C4-2B (cell line): ENCODE results near the gene SPNS1.

Experiments
- CTCF ChIP-seq: fragments of 450-650 bp; conservative IDR thresholded peaks from 2 replicates; pipeline ENCODE4 v1.5.1; 2017; ENCODE audit warnings: mild to moderate bottlenecking
- ZFX ChIP-seq: fragments of 450-650 bp; IDR thresholded peaks from 2 replicates; pipeline ENCODE4 v1.6.1; 2017

GRCh38 chr16:28936784-28937155, 37.8 kb upstream of the SPNS1 start:
- TF ChIP-seq CTCF (no peak), ZFX (no peak)
